Measurements from ENCODE around the gene RNU6-1.

The RNU6-1 gene

DNA sequence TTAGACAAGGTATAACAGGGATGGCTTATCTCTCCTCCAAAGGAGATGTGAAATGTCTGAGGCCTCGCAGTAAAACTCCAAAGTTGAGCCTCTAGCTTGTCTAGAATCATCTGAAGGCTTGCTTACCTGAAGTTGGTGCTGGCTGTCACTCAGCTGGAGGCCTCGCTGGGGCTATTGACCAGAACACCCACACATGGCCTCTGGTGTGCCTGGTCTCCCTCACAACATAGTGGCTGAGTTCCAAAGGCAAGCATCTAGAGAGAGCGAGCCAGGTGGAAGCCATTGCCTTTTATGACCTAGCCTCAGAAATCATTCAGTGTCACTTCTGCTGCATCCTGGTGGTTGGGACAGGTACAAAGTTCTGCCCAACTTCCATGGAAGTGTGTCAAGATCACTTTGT is 17.4 kb upstream of the RNU6-1 start:
- no peak for DNase-seq (ENCODE audit: low read depth)

DNA sequence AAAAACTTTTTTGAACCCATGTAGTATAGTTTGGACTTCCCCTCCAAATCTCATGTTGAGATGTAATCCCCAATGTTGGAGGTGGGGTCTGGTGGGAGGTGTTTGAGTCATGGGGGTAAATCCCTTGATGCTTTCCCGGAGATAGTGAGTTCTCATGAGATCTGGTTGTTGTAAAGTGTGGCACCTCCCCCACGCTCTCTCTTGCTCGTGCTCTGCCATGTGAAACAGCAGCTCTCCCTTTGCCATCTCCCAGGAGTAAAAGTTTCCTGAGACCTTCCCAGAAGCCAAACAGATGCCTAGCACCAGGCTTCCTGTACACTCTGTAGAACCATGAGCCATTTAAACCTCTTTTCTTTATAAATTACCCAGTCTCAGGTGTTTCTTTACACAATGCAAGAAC is 16.0 kb upstream of the RNU6-1 start:
- no peak for DNase-seq (ENCODE audit: low read depth)

DNA sequence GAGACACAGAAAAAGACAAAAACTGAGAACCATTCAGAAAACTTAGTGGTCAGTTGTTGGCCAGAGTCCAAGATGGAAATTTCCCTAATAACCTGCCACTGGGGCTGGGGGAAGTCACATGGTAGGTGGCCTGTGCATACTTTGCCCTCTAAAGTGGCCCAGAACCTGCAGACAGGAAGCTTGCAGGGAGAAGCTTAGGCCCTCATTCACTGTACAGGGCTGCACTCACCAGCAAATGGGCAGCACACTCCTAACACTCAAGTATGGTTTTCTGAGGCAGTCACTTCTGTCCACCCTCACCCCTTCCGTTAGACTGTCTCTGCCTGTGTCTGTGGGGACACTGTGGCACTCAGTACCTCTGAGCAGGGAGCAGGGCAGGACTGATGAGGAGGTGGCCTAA is 14.5 kb upstream of the RNU6-1 start:
- DNase-seq (ENCODE audit: low read depth), result no peak

DNA sequence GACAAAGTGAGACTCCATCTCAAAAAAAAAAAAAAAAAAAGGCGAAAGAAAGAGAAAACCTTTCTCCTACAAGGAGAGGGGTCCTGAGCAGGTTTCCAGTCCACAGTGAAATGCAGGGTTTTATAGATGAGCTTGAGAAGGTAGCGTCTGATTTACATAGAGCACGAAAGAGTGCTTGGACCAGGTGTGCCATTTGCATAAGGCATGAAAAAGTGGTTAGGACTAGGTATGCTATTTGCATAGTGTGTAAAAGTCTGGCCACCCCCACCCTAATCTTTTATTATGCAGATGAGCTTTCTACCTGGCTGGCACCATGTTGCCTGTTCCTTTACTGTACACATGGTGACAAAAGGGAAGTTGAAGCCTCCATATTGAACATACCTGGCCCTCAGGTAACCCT is 13.6 kb upstream of the RNU6-1 start:
- no peak for DNase-seq (ENCODE audit: low read depth)

DNA sequence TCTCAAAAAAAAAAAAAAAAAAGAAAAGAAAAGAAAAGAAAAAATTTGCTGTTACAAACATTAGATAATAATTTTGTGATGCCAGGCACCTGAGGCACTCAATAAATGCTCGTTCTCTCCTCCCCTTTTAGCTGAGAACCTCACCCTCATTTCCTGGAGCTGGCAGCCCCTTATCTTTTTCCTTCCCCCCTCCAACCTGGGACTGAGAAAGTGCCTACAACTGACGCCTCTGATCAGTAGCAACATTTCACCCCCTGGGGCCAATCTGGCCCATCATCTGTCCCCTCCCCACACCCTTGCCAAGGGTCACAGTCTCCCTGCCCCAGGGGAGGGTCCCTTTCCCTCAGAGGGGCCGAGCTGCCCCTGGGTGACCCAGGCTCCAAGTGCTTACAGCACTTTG is 12.6 kb upstream of the RNU6-1 start:
- DNase-seq (ENCODE audit: low read depth), result no peak

DNA sequence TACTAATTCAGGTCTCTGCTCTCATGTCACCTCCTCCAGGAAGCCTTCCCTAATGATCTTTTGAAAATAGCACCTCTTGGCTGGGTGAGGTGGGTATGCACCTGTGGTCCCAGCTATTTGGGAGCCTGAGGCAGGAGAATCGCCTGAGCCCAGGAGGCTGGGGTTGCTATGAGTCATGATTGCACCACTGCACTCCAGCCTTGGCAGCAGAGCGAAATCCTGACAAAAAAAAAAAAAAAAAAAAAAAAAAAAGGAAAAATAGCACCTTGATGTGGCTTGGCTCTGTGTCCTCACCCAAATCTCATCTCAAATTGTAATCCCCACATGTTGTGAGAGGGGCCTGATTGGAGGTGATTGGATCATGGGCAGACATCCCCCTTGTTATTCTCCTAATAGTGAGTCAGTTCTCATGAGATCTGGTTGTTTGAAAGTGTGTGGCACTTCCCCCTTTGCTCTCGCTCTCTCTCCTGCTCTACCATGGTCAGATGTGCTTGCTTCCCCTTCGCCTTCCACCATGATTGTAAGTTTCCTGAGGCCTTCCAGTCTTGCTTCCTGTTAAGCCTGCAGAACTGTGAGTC is 11.2 kb upstream of the RNU6-1 start:
- DNase-seq (ENCODE audit: low read depth), result no peak

DNA sequence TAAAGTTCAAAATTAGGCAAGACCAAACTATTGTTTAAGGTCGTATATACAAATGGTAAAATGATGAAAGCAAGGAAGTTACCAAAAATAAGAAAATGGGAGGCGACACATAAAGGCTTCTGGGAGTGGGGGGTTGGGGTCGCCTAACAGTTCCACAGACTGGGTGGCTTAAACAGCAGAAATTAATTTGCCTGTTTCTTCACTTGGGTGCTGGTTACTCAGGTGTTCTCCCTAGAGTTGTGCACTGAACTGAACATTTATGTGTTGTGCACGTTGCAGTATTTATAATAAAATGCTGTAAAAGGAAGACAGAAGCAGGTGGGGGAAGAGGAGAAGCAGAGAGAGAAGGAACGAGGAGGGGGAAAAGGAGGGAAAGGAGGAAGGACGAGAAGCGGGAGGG is 10.5 kb upstream of the RNU6-1 start:
- DNase-seq (ENCODE audit: low read depth), result no peak

DNA sequence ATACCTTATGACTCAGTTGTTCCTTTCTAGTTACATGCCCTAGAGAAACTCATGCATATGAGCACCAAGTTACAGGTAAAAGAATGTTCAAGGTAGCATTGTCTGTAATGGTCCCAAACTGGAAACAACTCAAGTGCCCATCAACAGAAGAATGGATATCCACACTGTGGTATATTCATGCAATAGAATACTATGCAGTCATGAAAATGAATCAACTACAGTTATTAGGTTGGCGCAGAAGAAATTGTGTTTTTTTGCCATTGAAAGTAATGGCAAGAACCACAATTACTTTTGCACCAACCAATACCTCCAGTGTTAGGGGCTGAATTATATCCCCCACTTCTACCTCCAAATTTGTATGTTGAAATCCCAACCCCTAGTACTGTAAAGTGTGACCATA is 9.7 kb upstream of the RNU6-1 start:
- DNase-seq (ENCODE audit: low read depth), result no peak

DNA sequence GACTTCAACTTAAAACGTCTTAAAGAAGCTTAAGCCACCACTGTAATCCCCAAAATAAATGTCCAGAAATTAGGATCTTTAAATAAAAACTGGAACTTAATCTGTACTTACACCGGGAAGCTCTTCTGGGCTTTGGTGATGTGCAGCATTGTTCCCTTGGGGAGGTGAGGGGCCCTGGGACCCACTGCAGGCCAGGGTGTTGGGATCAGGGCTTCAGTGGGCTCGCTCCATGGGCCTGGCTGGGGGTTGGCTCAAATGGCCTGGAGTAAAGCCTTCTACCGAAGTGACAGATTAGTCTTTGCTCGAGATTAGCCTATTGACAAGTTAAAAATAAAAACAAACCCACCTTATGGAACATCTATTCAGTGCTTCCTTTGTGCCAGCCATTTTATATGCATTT is 6.1 kb upstream of the RNU6-1 start:
- DNase-seq (ENCODE audit: low read depth), result no peak

DNA sequence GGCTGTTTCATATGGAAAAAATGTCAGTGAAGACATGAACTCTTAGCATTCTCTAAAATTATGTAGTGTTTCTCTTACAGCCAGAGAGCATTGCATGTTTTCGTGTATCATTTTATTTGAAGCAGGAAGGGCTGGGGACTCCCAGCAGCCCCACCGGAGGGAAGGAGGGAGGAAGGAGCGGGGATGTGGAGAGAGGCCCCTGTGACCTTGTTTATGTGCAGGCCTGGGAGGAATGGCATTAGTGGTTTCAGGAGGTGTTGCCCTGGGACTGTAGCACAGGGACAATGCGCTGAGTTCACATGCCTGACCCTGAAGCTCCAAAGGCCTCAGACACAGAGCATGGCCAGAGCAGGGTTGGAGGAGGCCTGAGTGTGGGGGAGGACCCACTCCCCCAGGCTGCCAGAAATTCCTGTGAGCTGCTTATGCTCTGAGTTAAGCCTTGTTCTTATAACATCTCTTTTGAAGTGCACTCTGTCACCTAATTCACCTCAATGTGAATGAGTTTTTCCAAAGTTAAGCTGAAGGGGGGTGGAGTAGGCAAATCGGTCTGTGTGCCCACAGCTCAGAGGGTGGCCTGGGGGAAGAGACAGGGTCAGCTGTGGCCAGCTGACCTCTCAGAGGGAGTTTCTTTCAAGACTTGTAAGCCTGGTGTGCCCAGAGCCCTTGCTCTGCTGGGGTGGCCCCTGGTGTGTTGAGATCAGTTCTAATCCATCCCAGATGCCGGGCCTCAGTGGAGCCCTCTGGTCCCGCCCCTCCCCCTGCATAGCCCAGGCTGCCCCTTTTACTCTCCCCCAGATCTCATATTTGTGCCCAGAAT is 3.9 kb upstream of the RNU6-1 start:
- no peak for DNase-seq (ENCODE audit: low read depth)

DNA sequence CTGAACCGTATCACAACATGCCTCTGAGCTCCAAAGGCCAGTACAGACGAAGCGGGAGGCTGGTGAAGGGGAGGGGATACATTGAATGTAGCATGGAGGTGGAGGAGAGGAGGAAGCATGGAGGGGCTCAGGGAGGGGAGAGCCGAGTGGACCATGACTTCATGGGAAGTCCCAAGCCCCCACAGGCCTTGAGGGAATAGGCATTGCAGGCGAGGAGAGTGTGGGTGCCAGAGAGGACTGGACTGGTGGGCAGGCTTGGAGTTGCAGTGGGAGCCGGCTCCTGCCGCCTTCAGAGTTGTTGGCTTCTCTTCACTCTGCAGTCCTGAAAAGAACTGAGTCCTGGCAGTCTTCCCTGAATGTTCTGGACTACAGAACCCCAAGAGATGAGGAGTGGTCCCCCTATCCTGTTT is 3.3 kb upstream of the RNU6-1 start:
- no peak for DNase-seq (ENCODE audit: low read depth)

DNA sequence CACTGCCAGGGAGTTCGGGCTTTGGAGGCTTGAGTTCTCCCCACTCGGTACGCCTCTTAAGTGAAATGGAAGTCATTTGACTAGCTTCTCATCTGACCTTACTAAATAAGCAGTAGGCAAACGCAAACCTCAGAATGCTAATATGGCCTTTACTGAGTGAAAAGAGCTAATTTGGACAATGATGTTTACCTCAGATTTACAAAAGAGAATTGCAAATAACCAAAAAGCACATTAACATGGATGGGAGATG is 1.6 kb upstream of the RNU6-1 start:
- no peak for DNase-seq (ENCODE audit: low read depth)

DNA sequence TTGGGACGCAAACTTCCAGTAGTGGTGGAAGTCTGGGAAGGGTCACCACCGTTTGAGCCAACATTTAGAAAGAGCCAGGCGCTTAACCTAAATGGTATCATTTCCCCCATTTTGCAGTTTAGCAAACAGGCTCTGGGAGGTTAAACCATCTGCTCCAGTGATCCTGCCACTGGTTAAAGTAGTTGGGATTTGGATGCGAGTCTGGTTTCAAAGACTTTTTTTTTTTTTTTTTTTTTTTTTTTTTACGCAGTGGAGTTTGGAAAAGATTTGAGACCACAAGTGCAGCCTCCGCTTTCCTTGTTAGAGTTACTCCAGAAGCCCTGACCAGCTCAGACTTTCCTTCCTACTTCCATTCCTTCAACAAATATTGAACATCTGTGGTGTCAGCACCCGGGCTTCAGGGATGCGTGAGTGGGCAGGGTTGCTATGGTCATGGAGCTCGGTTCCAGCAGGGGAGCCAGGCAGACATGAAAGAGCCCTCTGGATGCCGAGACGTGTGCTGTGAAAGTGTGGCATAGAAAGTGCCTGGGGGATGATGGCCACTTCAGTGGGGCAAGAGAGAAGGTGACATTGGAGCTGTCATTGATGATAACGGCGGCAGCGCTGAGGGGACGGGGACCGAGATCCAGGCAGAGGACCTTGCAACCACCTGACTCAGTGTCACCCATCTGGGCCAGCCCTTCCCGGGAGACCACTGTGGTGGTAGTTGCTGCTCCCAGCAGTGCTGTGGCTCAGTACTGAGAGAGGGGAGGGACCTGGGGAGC is 1.1 kb upstream of the RNU6-1 start:
- DNase-seq (ENCODE audit: low read depth), result no peak

DNA sequence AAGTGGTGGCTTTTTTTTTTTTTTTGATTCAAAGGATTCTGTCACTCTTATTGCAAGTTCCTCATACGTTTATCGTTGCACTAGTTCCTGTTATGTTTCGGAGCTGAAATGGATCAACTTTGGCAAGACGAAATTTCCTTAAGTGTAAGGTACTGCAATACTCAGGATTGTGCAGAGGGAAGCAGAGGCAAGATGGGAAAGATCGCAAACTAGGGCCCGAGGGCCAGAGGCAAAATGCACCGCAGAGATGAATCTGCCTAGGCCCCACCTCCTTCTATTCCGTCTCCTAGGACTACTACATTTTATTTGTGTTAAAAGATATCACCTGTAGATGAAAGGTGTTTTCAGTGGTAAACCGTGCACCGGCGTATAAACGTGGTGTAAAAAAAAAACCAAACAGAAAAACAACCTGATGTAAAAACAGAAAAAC is 331 bp downstream of the RNU6-1 start:
- no peak for DNase-seq (ENCODE audit: low read depth)

DNA sequence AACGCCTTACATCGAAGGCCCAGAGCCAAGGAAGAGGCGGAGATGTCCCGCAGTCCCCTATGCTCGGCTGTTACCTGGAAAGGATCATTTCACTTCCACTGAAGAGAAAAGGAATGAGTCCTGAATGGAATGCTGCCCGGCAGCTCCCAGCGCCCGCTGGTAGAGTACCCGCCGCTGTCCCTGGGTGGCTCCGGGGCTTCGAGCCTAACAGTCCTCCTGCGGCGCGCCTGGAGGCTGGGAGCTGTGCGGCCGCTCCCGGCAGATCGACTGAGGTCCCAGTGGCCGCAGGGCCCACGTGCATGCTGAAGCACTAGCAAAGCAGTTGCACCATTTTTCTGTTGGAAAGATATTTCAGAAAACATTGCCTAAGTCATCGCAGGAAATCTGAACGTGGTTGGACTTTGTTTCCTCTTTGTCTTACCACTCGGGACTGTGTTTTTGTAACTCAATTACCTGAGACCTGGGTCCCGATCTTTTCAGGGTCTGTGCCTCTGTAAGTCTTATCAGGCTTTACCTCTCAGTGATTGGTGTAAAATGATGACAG is 984 bp downstream of the RNU6-1 start:
- no peak for DNase-seq (ENCODE audit: low read depth)

DNA sequence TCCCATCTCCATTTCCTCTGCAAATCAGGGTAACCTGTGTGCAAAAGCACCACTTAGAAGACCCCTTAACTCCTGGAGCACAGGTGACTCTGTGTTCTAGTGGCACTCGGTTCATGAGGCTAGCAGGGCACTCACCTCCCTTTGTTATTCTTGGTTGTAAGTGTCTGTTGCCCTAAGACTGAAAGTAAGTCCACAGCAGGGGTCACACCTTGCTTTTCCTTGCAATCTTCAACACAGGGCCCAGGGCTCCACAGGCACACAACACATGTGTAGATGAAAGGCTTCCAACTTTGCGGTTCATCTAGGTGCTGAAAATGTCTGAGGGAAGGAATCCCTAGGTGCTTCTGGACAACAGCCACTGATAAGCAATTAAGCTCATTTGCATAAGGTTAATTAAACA is 2.9 kb downstream of the RNU6-1 start:
- no peak for DNase-seq (ENCODE audit: low read depth)

DNA sequence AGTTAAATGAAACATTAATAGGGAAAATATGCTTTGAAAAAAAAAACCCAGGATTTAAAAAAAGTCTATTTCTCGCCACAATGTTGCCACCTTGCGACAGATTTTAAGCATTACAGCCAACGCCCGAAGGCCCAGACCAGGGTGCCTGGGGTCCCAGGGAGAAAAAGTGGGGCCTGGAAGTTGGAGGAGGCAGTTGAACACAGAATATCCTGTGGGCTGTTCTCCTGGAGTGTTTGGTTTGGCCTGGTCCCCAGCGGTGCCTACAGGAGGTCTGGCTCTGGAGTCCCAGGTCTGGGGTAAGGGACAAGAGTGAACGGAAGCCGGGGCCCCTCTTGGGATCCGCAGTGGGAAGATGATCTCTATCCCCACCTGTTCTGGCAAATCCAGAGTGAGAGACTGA is 3.4 kb downstream of the RNU6-1 start:
- DNase-seq (ENCODE audit: low read depth), result no peak

DNA sequence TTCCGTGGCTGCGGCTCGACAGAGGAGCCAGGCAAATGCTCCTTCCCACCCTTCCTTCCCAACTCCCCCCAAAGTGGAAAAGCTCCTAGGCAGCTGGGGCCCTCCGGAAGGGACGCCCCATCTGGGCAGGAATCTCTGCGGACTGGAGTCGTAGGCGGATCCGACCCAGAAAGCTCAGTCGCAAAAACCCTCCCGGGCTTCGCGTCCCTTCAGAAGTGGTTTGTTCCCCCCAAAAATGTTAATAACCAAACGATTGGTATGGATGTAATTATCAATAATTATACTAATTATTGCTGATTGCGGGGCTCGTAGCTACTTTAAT is 3.8 kb downstream of the RNU6-1 start:
- DNase-seq (ENCODE audit: low read depth), result no peak

DNA sequence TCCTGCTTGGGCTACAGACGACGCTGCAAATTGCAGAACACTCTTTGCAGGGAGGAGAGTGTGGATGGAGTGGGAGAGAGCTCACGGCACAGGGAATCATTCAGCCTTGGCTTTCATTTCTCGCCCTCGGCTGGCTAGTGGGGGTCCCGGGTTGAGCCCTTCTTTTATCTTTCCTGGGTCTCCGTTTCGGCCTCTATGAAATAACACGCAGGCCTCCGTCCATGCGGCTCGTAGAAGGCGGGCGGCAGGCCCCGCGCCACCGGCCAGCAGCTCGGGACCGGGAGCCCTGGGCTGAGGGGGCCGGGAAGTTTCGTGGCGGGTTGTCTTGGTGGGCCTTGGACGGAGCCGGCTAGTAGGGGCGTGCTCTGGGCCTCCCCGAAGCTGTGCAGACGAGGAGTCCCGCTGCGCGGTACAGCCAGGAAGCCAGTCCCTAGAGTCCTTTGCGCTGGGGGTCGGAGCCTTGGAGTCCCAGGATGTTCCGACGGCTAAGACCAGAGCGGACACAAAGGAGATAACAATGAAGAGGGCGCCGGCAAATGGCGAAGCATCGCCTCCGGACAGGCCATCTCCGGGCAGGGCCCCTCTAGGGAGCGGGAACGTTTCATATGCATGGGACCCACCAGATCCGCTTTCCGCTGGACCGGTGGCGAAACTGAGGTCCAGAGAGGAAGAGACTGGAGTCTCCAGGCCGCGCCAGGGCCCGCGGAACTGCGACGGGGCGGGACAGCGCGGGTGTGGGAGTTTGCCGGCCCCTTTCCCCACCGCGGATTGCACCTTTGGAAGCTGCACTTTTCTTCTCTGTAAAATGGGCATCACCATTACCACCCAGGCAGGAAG is 4.3 kb downstream of the RNU6-1 start:
- DNase-seq (ENCODE audit: low read depth), result no peak

DNA sequence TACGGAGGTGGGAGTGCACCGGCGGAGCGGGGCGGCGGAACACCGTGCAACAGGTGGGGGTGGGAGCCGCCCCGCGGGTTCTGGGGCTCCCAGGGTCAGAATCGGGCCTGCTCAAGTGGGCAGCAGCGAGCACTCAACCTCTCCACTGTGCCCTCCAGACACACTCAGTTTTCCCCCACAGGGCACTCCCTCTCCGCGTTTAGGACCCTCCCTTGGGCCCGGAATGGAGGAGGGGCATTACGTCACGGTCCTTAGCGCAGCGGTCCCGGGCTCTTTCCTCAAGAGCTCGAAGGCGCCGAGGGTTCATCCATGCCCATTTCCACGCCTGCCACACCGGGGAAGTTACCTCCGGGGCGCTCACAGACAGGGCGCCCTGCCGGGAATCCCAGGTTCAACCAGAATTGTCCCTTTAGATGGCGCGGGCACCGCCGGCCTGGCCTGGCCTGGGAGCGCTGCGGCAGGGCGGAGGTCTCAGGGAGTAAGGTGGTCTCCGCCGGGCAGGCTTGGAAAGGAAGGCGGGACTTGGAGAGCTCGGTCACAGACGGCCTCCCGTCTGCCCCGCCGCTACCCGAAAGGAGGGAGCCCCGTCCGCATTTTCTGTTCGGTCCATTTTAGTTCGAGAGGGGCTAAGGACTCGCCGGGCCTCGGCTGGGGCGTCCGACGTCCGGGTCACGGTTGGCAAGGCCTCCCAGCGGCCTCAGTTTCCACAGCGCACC is 5.1 kb downstream of the RNU6-1 start:
- DNase-seq (ENCODE audit: low read depth), result no peak

DNA sequence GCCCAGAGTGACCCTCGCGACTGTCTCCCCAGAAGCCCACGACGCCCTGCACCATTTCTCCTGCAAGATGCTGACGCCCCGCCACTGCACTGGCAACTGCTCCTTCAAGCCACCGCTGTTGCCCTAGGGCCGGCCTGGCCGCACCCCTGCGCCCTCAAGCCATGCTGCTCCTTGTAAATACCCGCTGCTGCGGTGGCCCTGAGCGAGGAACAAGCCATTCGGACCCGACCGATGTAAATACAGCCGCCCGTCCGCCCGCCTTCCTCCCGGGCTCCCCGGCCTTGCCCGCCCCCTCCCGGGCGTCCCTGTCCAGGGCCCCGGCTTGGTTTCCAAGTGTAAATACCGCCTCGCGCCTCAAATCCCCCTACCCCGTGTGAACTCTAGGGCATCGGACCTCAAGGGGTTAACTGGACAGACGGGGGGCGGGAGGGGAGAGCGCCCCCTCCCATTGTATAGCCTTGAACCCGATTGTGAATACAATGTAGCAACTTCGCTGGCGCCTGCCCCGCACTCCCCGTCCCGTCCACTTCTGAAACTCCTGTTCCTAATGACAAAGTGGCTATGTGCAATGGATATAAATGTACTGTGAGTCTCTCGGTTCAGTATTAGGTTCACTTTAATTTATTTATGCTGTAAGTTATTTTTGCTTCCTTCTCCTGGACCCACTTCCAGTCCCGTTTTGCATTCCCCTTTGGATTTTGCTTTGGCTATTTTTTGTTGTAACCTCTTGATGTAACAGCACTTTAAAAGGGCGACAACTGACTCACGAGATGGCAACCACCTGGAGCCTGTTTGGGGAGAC is 5.9 kb downstream of the RNU6-1 start:
- DNase-seq (ENCODE audit: low read depth), result no peak
